T-helper 2 cell treated with Interferon-gamma antibody and Interleukin-4, amounts not matched to agents 5 μg/mL and 100 μg/mL, for 36 hours (primary cell): ENCODE measurements around the gene AP3B1.
A peak's percentile ranks its signal among the peaks of the same experiment; 100 is the strongest.

Experiments used
- DNase-seq: peaks from one replicate; pipeline ENCODE4 v3.0.0; 2021; ENCODE audit warnings: low spot score
- H3K27ac Mint-ChIP-seq: one replicate; pipeline ENCODE4 v1.8.0; 2021; ENCODE audit warnings: mild to moderate bottlenecking, mixed read lengths
- H3K27me3 Mint-ChIP-seq: one replicate; pipeline ENCODE4 v1.8.0; 2021; ENCODE audit warnings: low read depth, mixed read lengths
- H3K36me3 Mint-ChIP-seq: one replicate; pipeline ENCODE4 v1.8.0; 2021; ENCODE audit warnings: low read depth, mixed read lengths
- H3K4me1 Mint-ChIP-seq: one replicate; pipeline ENCODE4 v1.8.0; 2021; ENCODE audit warnings: low read depth, mixed read lengths
- H3K4me3 Mint-ChIP-seq: one replicate; pipeline ENCODE4 v1.8.0; 2022; ENCODE audit warnings: mild to moderate bottlenecking, moderate library complexity, mixed read lengths
- H3K9me3 Mint-ChIP-seq: one replicate; pipeline ENCODE4 v1.8.0; 2021; ENCODE audit warnings: mixed read lengths

The AP3B1 gene

DNA sequence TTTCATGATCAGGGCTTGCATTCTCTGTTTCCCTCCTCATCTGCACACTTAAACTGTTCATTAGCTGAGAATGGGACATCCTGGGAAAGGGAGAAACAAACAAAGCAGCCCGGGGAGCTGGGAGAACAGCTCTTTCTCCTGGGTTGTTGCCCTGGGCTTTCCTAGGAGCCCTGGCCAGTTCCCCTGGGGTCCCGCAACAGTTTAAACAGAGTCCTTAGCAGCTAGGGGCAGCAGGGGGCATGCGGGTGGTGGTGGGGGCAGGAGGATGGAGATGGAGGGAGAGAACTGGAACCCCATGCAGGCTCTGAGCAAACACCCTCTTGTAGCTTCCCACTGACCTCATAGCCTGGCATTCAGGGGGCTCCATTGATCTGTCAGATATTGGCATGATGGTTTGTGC lies 309.3 kb downstream of the AP3B1 start:
- peaks cover 15% of the 10 kb centered on the region for H3K27me3 Mint-ChIP-seq
- DNase-seq, result no peak
- H3K36me3 Mint-ChIP-seq, result no peaks in the 10 kb centered on the region
- no peak overlapping the region for H3K27ac Mint-ChIP-seq
- H3K4me3 Mint-ChIP-seq, result no peak overlapping the region
- H3K9me3 Mint-ChIP-seq, result no peaks in the 10 kb centered on the region
- H3K4me1 Mint-ChIP-seq, result no peaks in the 10 kb centered on the region

DNA sequence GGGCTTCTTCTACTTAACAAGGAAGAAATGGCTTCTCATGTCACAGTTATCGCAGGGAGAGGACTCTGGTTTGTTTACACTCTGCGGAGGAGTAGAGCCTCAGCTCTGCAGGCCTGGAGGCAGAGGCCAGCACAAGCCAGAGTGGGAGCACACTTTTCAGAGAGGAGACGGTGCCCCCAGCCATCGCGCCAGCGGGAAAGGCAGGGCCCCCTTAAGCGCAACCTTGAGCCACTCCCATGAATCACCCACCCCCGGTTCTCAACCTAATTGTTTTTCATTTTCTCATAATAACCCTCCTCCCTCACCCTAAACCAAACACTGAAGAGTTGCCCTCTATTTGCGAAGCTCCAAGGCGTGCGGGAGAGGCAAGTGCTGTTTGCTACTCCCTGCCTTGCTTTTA lies 309.9 kb downstream of the AP3B1 start:
- Mint-ChIP-seq H3K4me3 (no peak overlapping the region), H3K27me3 (peaks cover 21% of the 10 kb centered on the region), H3K27ac (no peak overlapping the region), H3K36me3 (no peaks in the 10 kb centered on the region), H3K9me3 (no peaks in the 10 kb centered on the region), H3K4me1 (no peaks in the 10 kb centered on the region)
- no peak for DNase-seq

DNA sequence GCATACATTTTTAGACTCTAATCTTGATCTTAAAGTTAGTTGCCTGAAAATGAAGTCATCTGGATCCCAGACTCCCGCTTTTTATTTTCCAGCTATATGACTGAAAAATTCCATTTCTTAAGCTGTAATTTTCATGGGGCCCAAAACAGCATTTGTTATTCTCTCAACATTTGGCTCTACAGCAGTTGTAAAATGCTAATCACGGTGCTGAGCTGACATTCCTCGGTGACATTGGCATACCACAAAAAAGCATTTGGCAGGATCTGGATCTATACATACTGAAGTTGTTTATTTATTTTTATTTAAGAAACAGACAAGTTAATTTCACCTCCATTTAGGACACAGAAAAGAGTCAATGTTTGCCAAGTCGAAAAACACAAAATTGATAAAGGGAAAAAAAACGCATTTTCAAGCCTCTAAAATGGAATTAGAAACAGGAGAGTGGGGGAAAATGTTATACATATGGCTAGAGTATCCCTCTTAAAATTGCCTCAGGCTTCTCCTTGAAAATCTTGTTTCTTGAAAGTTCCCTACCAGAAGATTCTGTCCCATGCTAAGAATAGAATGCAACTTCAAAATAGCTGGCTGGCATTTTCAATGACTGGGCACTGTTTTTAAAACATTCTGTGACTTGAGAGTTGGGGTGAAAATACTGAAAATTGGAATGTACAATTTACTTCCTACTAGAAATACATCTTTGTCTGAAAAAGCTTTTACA lies 310.9 kb downstream of the AP3B1 start:
- DNase-seq, result no peak
- Mint-ChIP-seq H3K36me3 (no peaks in the 10 kb centered on the region), H3K27ac (no peak overlapping the region), H3K9me3 (no peaks in the 10 kb centered on the region), H3K27me3 (peaks cover 21% of the 10 kb centered on the region), H3K4me3 (no peak overlapping the region), H3K4me1 (no peaks in the 10 kb centered on the region)

DNA sequence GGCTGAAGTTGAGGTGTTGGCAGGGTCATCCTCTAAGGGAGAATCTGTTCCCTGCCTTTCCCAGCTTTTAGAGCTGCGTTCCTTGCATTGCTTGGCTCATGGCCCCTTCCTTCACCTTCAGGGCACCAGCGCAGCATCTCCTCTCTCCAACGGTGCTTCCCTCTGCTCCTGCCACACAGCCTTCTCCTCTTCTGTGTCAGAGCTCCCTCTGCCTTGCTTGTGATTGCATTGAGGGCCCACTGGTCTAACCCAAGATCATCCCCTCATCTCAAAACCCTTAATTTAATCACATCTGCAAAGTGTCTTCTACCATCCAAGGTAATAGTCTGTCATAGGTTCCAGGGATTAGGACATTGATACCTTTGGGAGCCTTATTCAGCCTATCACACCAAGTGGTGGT lies 312.7 kb downstream of the AP3B1 start:
- no peak for DNase-seq
- no peaks in the 10 kb centered on the region for H3K36me3 Mint-ChIP-seq
- peaks cover 28% of the 10 kb centered on the region for H3K27me3 Mint-ChIP-seq
- no peak overlapping the region for H3K27ac Mint-ChIP-seq
- H3K9me3 Mint-ChIP-seq, result no peaks in the 10 kb centered on the region
- H3K4me3 Mint-ChIP-seq, result no peak overlapping the region
- no peaks in the 10 kb centered on the region for H3K4me1 Mint-ChIP-seq

DNA sequence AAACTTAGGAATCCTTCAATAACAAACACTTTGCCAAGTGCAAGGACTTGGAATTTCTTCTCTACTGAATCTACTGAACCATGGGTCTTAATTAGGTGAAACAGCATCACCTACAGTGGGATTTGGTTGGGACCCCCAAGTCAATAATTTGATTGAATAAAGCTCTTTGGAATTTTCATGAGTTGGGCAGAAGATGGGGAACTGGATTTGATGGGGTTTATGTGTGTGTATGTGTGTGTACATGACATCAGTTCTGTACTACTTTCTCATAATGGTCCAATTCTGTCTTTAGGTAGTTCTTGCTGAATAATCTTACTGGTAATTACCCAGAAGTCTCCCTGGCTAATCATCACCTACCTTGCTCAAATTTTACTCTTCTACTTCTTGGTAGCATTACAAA lies 319.9 kb downstream of the AP3B1 start:
- Mint-ChIP-seq H3K27ac (no peak overlapping the region), H3K9me3 (no peaks in the 10 kb centered on the region), H3K4me3 (no peak overlapping the region), H3K27me3 (peaks cover 65% of the 10 kb centered on the region), H3K4me1 (peaks cover 6% of the 10 kb centered on the region), H3K36me3 (peaks cover 1% of the 10 kb centered on the region)
- no peak for DNase-seq

DNA sequence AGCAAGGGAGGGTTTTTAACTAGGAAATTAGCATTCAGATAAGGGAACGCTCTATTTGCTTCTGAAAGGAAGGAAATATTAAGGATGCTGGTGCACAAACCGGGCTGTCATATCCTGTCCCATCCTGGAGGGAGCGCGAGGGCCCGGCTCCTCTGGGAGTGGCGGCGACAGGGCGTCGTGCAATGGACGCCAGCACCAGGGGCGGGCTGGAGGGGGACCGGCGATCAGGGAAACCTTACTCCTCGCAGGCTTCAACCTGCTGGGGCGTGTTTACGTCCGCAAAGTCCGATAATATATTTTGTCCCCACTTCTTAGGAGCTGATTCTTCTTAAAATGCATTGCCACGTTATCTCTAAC lies 321.3 kb downstream of the AP3B1 start:
- H3K4me1 Mint-ChIP-seq, result peaks cover 6% of the 10 kb centered on the region
- DNase-seq, result no peak
- H3K36me3 Mint-ChIP-seq, result peaks cover 1% of the 10 kb centered on the region
- peaks cover 67% of the 10 kb centered on the region for H3K27me3 Mint-ChIP-seq
- H3K9me3 Mint-ChIP-seq, result no peaks in the 10 kb centered on the region
- H3K27ac Mint-ChIP-seq, result no peak overlapping the region
- H3K4me3 Mint-ChIP-seq, result peak overlapping the region; percentile 66

DNA sequence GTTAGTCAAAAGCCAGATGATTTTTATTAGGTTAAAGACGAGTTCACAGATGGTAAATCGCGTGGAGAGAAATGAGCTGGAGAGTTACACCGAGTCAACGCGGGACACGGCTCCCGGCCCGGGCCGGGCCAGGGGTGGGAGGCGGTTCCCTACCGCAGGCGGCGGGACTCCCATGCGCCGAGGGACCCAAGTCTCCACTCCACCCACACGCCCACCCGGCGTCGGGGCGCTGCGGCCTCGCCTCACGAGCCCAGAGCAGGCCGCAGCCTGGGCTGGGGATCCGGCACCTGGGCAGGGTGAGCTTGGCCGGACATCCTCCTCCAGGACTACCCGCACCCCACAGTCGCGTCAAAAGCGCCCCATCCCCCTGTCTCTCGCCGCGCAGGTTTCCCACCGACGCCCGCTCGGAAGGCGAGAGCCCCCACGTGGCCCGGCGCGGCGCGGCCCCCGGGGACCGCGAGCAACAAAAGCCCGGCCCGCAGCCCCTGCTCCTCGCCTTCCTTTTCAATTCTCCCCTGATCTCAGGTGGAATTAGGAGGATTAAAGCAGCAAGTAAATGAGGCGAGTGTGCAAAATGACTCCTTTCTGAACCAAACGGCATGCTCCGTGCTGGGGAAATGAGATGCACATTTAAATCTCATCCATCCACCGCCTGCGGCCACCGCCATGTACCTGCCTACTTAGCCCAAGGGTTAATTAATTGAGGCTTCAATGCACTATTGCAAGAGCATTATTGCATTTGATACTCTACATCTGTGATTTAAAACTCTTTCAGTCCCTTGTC lies 321.8 kb downstream of the AP3B1 start:
- Mint-ChIP-seq H3K4me1 (peaks cover 6% of the 10 kb centered on the region), H3K36me3 (peaks cover 1% of the 10 kb centered on the region), H3K27ac (no peak overlapping the region), H3K27me3 (peaks cover 64% of the 10 kb centered on the region), H3K4me3 (peak overlapping the region; percentile 66), H3K9me3 (no peaks in the 10 kb centered on the region)
- DNase-seq, result no peak

DNA sequence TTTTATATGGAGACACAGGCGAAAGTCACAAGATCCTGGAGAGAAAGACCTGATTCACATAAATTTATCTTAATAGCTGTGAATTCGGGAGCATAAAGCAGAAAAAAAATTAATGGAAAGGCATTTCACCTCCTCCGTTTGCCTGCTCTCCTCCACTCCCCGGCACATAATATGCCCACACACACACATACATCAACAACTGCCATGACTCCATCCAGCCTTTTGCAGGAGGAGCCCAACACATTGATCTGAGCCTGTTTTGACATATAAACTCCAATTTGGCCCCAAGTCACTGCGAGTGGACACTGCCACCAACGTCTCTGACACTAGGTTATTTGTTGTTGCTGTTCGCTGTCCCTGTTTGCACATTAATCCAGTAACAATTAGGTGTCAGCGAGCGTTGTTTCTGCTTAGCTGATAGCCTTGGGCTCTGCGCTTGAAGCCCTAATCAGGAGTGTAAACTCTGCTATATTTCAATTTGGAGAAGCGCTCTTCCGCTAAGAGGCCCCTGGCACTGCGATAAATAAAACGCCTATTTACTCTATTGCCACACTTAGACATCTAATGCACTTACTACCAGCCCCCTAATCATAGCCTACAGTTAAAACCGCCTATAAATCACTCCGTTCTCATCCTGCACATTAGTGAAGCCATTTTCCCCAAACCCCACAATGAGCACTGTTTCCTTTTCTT lies 322.6 kb downstream of the AP3B1 start:
- Mint-ChIP-seq H3K36me3 (peaks cover 1% of the 10 kb centered on the region), H3K27me3 (peaks cover 61% of the 10 kb centered on the region), H3K4me3 (peak overlapping the region; percentile 47), H3K27ac (no peak overlapping the region), H3K4me1 (peaks cover 6% of the 10 kb centered on the region), H3K9me3 (no peaks in the 10 kb centered on the region)
- no peak for DNase-seq

DNA sequence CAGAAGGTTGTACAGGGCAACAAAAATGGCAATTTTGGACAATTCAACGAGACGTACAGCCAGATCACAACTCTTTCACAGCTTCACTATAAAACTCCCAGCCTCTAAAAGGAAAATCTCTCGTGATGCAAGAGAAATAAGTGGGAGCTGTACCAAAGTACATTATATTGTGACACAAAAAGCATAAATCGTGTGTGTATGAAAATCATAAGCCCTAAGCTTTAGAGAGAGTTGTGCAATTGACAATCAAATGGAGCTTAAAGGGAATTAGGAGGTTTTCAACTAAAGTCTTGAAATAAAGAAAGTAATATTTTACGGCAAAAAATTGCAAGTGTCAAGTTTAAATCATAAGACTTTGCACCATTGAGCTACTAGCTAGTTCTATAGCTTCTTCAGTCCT lies 323.6 kb downstream of the AP3B1 start:
- DNase-seq, result no peak
- Mint-ChIP-seq H3K9me3 (no peaks in the 10 kb centered on the region), H3K27me3 (peaks cover 60% of the 10 kb centered on the region), H3K36me3 (peaks cover 1% of the 10 kb centered on the region), H3K27ac (no peak overlapping the region), H3K4me3 (no peak overlapping the region), H3K4me1 (peaks cover 6% of the 10 kb centered on the region)

DNA sequence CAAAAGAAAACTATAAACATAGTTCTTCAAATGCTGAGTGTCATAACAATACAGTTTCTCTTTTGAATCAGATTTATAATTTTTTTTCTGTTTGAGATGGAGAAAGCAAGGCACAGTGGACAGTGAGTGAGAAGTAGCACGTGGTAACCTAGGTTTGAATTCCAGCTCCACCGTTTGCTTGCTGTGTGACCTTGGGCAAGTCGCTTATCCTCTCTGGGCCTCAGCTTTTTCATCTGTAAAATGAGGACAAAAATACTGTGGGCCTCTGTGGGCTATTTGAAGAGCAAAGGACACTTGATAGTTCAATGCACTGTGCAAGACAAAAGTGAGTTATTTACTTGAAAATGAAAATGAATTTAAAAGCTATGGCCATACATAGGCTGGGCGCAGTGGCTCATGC lies 330.7 kb downstream of the AP3B1 start:
- H3K27ac Mint-ChIP-seq, result no peak overlapping the region
- no peaks in the 10 kb centered on the region for H3K9me3 Mint-ChIP-seq
- no peaks in the 10 kb centered on the region for H3K36me3 Mint-ChIP-seq
- H3K4me3 Mint-ChIP-seq, result no peak overlapping the region
- peaks cover 13% of the 10 kb centered on the region for H3K4me1 Mint-ChIP-seq
- DNase-seq, result no peak
- peaks cover 21% of the 10 kb centered on the region for H3K27me3 Mint-ChIP-seq

DNA sequence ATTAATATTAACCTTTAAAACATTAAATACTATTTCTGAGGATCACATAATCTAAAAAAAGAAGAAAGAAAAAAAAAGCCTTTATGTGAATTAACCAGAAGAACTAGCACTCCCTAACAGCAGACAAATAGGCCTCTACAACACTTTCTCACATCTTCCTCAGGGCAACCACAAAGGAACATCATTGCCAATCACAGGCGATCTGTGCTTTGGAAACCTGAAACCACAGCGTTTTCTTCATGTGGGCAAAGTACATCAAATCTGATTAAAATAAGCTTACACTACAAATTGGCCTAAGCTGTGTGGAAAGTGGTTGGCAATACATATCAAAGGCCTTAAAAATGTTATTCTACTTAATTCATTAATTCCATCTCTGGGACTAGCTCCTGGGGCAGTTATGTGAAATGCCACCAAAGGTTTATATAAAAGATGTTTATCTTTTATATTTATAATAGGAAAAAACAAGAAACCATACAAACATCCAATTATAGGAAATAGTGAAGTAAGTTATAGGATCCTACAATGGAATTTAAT lies 333.6 kb downstream of the AP3B1 start:
- Mint-ChIP-seq H3K27me3 (peaks cover 33% of the 10 kb centered on the region), H3K4me3 (no peak overlapping the region), H3K27ac (no peak overlapping the region), H3K9me3 (no peaks in the 10 kb centered on the region), H3K4me1 (peaks cover 13% of the 10 kb centered on the region), H3K36me3 (no peaks in the 10 kb centered on the region)
- DNase-seq, result no peak

DNA sequence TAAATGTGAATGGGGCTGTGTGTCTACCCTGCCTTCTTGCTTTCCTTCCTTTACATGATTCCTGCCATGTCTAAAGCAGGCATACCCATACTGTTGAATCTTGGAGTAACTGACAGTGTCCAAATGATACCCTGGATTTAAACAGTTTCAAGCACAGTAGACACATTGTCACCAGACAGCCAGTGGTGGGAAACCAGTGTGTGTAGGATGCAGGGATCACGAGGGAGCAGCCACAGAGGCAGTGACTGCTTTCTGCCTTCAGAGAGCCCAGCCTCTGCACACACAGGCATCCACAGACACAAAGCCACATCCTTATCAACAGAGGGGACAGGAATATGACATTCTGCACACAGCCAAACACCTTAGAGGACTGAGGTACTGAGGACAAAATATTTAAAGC lies 334.2 kb downstream of the AP3B1 start:
- Mint-ChIP-seq H3K27me3 (peaks cover 33% of the 10 kb centered on the region), H3K4me3 (no peak overlapping the region), H3K27ac (no peak overlapping the region), H3K36me3 (no peaks in the 10 kb centered on the region), H3K4me1 (peaks cover 13% of the 10 kb centered on the region), H3K9me3 (no peaks in the 10 kb centered on the region)
- no peak for DNase-seq

DNA sequence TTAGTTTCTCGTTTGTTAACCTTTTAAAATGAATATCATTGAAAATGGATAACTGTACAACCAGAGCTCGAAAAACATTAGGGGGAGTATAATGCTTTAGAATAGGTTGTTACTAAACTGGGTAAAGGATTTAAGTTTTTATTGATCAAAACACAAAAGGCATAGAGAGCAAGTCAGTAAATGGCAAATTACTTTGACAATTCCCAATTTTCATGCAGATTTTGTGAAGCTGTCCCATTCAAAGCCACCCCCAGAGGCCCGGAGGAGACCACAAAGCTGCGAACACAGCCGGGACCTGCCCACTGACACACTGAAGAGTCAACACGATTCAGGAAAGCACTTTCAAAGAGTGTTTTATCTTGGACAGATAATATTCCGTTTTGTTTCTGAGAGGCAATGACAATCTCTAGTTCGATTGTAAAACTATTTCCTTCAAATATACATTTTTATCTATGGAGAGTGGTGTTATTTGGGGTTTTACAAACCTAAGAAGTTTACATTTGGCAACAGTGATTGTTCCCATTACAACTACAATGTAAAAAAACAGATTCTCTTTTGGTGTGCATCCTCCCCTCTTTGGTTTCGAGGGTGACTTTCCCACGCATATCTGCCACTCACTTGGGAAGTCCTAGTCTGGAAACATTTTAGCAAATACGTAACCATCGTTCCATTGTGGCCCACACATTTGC lies 335.7 kb downstream of the AP3B1 start:
- DNase-seq, result no peak
- H3K4me3 Mint-ChIP-seq, result no peak overlapping the region
- H3K36me3 Mint-ChIP-seq, result no peaks in the 10 kb centered on the region
- peaks cover 33% of the 10 kb centered on the region for H3K27me3 Mint-ChIP-seq
- no peaks in the 10 kb centered on the region for H3K9me3 Mint-ChIP-seq
- H3K4me1 Mint-ChIP-seq, result peaks cover 13% of the 10 kb centered on the region
- no peak overlapping the region for H3K27ac Mint-ChIP-seq
